ENCODE data around the gene SMIM32.

DNA sequence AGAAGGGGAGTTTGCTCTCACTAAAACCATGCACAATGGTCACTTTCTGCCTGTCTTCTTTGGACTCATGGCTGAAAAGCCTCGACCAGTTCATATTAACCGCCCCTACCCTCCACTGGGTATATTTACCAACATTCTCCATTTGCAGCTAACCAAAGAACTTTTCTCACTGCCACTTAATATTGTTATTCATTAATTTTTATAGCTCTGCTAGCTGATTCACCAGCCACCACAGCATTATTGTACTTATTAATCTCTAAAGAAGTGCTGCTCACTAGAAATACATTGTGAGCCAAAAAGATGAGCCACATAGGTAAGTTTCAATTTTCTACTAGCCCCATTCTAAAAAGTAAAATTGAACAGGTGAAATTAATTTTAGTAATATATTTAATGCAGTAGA lies 33.4 kb upstream of the SMIM32 start:
- TF ChIP-seq CTCF (IDR thresholded peaks at IDR 0.05) (no peak), POLR2A (IDR thresholded peaks at IDR 0.05) (no peak), POLR2AphosphoS5 (IDR thresholded peaks at IDR 0.05) (no peak), EP300 (IDR thresholded peaks at IDR 0.05) (no peak)
